GM15510 (cell line): ENCODE results near the gene SLC34A1.

Source experiments
- POLR2A ChIP-seq: IDR thresholded peaks from 3 replicates; pipeline ENCODE4 v1.6.1; 2011; ENCODE audit warnings: borderline replicate concordance; ENCODE audit not compliant: insufficient read length; ENCODE audit errors: extremely low read depth

Gene SLC34A1

DNA sequence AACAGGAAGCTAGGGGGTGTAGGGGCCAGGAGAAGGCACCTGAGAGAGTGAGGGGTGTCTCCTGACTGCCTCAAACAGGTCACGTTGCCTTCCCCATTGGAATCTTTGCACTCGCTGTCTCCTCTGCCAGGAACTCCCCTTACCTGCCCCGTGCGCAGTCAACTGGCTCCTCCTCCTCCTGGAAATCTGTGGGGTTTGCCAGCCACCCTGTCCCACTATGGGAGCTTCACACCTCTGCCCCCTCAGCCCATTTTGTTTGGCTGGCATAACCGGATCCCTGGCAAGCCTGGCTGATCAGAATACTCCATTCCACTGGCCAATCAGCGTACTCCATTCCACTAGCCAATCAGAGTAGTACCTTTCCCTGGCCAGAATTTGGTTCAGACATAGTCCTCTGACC is 10.4 kb upstream of the SLC34A1 start:
- no peak for TF ChIP-seq POLR2A

GRCh38 chr5:177374211-177374610 is 10.0 kb upstream of the SLC34A1 start:
- no peak for TF ChIP-seq POLR2A

GRCh38 chr5:177376107-177376506 is 8.1 kb upstream of the SLC34A1 start:
- TF ChIP-seq POLR2A, result no peak

DNA sequence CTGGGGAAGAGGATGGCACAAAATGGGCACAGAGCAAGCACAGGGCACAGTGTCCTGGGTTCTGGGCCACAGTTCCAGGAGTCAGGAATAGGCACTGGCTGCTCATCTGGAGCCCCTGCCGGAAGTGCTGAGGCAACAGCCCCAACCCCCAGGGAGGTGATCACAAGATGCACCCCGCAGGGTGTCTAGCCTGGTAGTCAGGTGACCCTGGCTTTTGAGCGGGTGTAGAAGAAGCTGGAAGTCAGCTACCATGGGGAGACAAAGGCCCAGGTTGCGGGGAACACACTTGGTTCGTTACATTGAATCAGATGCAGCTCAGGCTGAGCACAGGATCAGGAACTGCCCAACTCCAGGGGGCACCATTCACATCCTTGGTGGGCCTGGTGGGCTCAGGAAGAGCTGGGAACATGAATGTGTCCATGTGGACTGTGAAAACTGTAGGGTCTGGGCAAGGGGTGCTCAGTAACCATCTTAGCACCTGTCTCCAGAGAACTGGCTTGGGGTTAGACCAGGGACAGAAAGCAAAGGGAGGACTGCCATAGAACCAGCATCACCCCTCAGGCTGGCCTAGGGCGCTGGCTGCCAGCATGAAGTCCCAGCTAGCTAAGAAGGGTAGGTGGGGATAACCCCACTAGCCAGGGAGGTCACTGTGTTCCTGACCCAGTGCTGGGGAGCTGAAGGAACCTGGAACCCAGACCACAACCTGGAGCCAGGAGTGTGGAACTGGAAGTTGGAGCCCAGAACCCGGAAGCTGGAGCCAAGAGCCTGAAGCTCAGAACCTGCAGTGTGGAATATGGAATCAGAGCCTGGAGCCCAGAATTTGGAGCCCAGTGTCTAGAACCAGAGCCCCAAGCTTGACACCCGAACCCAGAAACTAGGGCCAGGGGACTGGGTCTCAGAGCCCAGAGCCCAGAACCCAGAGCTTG is 6.1 kb upstream of the SLC34A1 start:
- no peak for TF ChIP-seq POLR2A

GRCh38 chr5:177378884-177379883 is 5.0 kb upstream of the SLC34A1 start:
- no peak for TF ChIP-seq POLR2A

- no peak for TF ChIP-seq POLR2A
These were observed 3.5 kb upstream of the SLC34A1 start for GRCh38 chr5:177380805-177381126.

DNA sequence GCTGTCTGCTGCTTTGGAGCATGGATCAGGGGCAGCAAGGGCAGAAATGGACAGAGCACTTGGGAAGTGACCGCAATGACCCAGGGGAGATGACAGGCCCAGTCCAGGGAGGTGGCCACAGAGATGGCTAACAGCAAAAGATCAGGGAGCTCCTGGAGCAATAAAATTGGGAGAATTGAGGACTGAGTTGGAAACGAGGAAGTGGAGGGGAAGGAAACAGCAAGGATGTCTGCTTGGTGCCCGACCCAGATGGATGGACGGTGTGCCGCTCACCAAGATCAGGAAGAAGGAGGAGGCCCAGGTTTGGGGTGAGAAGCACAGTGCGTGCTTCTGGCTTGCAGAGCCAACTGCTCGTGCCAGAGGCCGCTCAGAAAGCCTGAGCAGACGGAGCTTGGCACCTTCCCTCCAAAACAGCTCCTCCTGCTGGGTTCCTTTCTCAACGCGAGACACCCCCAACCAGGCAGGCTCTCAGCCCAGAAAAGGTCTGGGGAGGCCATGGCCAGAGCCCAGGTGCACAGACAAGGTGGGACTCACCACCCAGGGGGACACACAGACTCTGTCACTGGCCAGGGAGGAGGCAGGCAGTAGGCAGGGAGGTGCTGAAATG is 1.7 kb upstream of the SLC34A1 start:
- no peak for TF ChIP-seq POLR2A

DNA sequence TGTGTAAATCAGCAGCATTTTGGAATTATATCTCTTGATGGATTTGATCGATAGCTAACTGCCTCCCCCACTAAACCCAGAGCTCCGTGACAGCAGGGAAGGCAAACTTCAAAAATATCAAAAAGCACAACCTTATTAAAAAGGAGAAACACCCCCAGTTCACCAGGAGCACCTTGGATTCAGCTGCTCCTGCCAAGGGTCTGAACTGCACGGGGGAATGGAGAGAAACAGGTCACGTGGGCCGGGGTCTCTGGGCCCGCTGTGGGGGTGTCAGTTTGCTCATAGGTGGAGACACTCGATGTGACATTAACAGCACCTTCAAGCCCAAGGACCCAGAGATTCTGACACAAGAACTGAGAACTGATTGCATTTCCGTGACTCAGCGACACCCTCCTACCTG is 1.1 kb upstream of the SLC34A1 start:
- no peak for TF ChIP-seq POLR2A

DNA sequence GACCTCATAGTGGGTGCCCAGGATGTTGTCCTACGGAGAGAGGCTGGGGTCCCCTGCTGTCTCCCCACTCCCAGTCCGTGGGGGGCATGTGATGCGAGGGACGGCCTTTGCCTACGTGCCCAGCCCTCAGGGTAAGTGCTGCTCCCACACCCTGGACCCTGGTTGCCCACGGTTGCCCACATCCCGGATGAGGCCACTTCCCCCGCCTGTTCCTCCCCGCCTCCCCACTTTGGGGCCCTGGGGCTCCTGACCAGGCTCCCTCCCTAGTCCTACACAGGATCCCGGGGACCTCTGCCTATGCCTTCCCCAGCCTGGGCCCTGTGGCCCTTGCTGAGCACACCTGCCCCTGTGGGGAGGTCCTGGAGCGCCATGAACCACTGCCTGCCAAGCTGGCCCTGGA is 1.5 kb downstream of the SLC34A1 start:
- no peak for TF ChIP-seq POLR2A

- TF ChIP-seq POLR2A, result no peak
These were observed 2.3 kb downstream of the SLC34A1 start for GRCh38 chr5:177386542-177386941.

DNA sequence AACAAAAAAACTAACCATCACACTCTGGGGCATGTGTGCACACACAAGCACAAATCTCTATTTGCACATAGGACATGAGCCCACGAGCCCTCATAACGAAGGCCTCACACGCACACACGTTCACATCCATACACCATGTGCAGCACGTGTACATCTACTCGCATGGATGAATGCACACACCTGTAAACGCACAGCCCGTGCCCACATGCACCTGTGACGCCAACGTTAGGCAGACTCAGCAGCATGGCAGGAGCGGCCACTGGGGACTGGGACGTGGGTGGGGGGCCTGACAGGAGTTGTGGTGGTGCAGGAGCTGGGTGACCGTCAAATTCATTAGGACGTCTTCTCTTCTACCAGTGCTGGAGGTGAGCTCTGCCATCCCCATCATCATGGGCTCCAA is 3.2 kb downstream of the SLC34A1 start:
- no peak for TF ChIP-seq POLR2A

GRCh38 chr5:177388521-177389052 is 4.4 kb downstream of the SLC34A1 start:
- TF ChIP-seq POLR2A, result no peak

- no peak for TF ChIP-seq POLR2A
These were observed 5.3 kb downstream of the SLC34A1 start for GRCh38 chr5:177389241-177390169.
